Nephron (organoid): ENCODE measurements around the gene CHRNA7.

Experiments used
- H3K27ac Mint-ChIP-seq, 3 experiments: 2 replicates each; pipeline ENCODE4 v1.8.0; 2020; ENCODE audit warnings: mixed read lengths in 3 of 3, mild to moderate bottlenecking in 2 of 3, moderate library complexity in 1 of 3
- H3K27me3 Mint-ChIP-seq: 2 replicates; pipeline ENCODE4 v1.8.0; 2021; ENCODE audit warnings: low read depth, mild to moderate bottlenecking, moderate library complexity, mixed read lengths
- H3K36me3 Mint-ChIP-seq: 2 replicates; pipeline ENCODE4 v1.8.0; 2020; ENCODE audit warnings: low read depth, mixed read lengths
- H3K4me1 Mint-ChIP-seq: 2 replicates; pipeline ENCODE4 v1.8.0; 2020; ENCODE audit warnings: mixed read lengths
- H3K4me3 Mint-ChIP-seq, 3 experiments: 2 replicates each; pipeline ENCODE4 v1.8.0; 2020; ENCODE audit warnings: mild to moderate bottlenecking in 3 of 3, mixed read lengths in 3 of 3, moderate library complexity in 2 of 3
- H3K9me3 Mint-ChIP-seq: 2 replicates; pipeline ENCODE4 v1.8.0; 2020; ENCODE audit warnings: mixed read lengths
- TF ChIP-seq, protein P1 (sequence below), 3 experiments: fragments of 200-600 bp; sonication (generic); IDR thresholded peaks; one replicate each; pipeline ENCODE4 v1.5.0; 2021; ENCODE audit warnings: antibody characterized with exemption in 3 of 3; ENCODE audit not compliant: unreplicated experiment in 3 of 3

Gene CHRNA7

GRCh38 chr15:32089851-32090359 lies 59.6 kb downstream of the CHRNA7 start:
- Mint-ChIP-seq H3K4me1 (no peaks in the 10 kb centered on the region), H3K9me3 (peaks cover 14% of the 10 kb centered on the region), H3K27me3 (no peaks in the 10 kb centered on the region), H3K4me3 (no peak overlapping the region), H3K27ac (no peak overlapping the region), H3K36me3 (peaks cover 3% of the 10 kb centered on the region)
- TF ChIP-seq, protein P1, sequence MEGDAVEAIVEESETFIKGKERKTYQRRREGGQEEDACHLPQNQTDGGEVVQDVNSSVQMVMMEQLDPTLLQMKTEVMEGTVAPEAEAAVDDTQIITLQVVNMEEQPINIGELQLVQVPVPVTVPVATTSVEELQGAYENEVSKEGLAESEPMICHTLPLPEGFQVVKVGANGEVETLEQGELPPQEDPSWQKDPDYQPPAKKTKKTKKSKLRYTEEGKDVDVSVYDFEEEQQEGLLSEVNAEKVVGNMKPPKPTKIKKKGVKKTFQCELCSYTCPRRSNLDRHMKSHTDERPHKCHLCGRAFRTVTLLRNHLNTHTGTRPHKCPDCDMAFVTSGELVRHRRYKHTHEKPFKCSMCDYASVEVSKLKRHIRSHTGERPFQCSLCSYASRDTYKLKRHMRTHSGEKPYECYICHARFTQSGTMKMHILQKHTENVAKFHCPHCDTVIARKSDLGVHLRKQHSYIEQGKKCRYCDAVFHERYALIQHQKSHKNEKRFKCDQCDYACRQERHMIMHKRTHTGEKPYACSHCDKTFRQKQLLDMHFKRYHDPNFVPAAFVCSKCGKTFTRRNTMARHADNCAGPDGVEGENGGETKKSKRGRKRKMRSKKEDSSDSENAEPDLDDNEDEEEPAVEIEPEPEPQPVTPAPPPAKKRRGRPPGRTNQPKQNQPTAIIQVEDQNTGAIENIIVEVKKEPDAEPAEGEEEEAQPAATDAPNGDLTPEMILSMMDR (IDR thresholded peaks at IDR 0.05; ENCODE audit: unreplicated experiment in 3 of 3) = no peak

GRCh38 chr15:32091505-32092380 lies 61.4 kb downstream of the CHRNA7 start:
- Mint-ChIP-seq H3K4me1 (peaks cover 9% of the 10 kb centered on the region), H3K9me3 (peaks cover 14% of the 10 kb centered on the region), H3K36me3 (peaks cover 3% of the 10 kb centered on the region), H3K4me3 (no peak overlapping the region), H3K27ac (no peak overlapping the region), H3K27me3 (no peaks in the 10 kb centered on the region)
- TF ChIP-seq, protein P1 (IDR thresholded peaks at IDR 0.05; ENCODE audit: unreplicated experiment in 3 of 3) = no peak

DNA sequence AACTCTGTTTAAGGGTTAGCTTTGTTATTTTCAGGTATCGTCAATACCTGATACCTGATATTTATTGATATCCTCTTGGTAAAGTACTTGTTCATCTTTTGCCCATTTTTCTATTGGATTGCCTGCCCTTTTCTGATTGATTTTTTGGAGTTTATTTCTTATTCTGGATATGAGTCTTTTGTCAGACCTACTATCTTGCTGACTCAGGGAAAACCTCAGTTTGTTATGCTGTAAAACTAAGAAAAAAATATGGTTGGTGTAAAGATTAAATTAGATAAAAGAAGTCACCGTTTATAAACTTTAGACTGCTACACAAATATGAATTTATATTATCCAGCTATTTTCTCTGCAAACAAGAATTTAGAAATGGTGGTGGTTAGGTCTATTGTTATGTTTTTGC lies 65.9 kb downstream of the CHRNA7 start:
- no peaks in the 10 kb centered on the region for H3K27me3 Mint-ChIP-seq
- peaks cover 25% of the 10 kb centered on the region for H3K4me1 Mint-ChIP-seq
- TF ChIP-seq, protein P1 (IDR thresholded peaks at IDR 0.05; ENCODE audit: unreplicated experiment in 3 of 3) = no peak
- H3K27ac Mint-ChIP-seq = peak overlapping the region in 1 of 3 experiments; percentile 27
- no peak overlapping the region for H3K4me3 Mint-ChIP-seq
- no peaks in the 10 kb centered on the region for H3K36me3 Mint-ChIP-seq
- H3K9me3 Mint-ChIP-seq = no peaks in the 10 kb centered on the region

GRCh38 chr15:32096916-32097617 lies 66.8 kb downstream of the CHRNA7 start:
- peaks cover 25% of the 10 kb centered on the region for H3K4me1 Mint-ChIP-seq
- H3K27me3 Mint-ChIP-seq = no peaks in the 10 kb centered on the region
- H3K36me3 Mint-ChIP-seq = no peaks in the 10 kb centered on the region
- peak overlapping the region; percentile 24 to 74 (median 63) for H3K27ac Mint-ChIP-seq
- TF ChIP-seq, protein P1 (IDR thresholded peaks at IDR 0.05; ENCODE audit: unreplicated experiment in 3 of 3) = no peak
- H3K4me3 Mint-ChIP-seq = no peak overlapping the region
- no peaks in the 10 kb centered on the region for H3K9me3 Mint-ChIP-seq

DNA sequence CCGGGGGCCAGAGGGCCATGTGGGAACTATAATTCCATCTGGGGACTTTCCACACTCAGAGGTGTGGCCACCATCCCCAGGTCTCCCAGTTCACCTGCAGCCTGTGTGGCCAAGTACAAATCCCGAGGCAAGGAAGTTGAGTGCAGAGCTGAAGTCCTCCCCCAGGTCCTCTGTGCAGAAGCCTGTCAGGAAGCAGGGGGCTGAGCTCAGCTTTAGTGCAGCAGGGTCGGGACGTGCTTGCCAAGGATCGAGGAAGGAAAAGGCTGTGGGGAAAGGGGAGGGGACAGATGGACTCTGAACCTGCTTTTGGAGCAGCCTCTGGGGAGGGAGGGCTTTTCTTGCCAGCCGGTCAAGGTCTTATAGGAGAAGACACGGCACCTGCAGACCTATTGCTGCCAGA lies 67.7 kb downstream of the CHRNA7 start:
- TF ChIP-seq, protein P1 (IDR thresholded peaks at IDR 0.05; ENCODE audit: unreplicated experiment in 3 of 3) = no peak
- peaks cover 25% of the 10 kb centered on the region for H3K4me1 Mint-ChIP-seq
- peaks cover 4% of the 10 kb centered on the region for H3K36me3 Mint-ChIP-seq
- H3K4me3 Mint-ChIP-seq = peak overlapping the region in 1 of 3 experiments; percentile 47
- H3K9me3 Mint-ChIP-seq = no peaks in the 10 kb centered on the region
- no peaks in the 10 kb centered on the region for H3K27me3 Mint-ChIP-seq
- peak overlapping the region in 2 of 3 experiments; percentile 63 to 74 for H3K27ac Mint-ChIP-seq
